ENCODE data around the gene GNRH2.
A peak's percentile ranks its signal among the peaks of the same experiment; 100 is the strongest.

The GNRH2 gene

DNA sequence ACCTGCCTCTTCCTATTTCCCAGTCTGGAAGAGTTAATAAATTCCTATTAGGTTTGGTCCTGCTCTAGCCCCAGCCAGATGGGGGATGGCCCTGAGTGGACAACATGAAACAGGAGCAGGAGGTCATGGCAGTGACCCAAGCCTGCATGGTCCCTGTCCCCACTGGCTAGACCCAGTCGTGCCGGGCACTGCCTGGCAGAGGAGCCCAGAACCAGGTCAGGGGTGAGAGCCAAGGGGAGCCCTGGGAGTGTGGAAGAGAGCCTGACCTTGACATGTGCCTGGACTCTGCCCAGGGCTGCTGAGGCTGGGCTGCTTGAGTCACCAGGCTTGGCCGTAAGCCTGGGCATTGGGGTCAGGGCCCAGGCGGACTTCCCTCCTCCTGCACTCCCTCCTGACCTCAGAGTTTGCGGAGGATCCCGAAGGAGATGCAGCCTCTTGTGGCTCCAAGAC is 37.5 kb downstream of the GNRH2 start:
- DNase-seq, result peak in 1 of 2 donors; percentile 27
- intact Hi-C loops (cut with DNase I; ENCODE audit: low total_unique reads), result no loop called here

DNA sequence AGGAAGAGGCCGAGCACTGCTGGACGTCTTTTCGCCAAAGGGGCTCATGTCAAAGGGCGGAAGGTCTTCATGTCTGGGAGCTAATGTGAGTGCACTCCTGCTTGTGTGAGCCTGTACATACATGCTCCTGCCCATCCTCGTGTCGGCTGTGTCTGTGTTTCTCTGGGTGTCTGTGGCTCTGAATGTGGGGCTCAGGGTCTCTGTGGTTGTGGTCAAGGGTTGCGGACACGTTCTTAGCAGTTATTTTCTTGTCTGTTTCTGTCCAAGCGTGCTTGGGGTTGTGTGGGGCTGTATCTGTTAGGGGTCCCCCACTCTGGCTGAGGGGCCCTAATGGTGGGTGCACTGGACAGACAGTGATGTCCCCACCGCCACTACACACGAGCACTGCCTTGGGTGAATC is 38.2 kb downstream of the GNRH2 start:
- Histone ChIP-seq H3K27ac (no peak overlapping the region), H3K4me1 (peaks cover 0 to 22% (median 16%) of the 10 kb centered on the region in 4 donors), H3K9me3 (no peaks in the 10 kb centered on the region), H3K36me3 (no peaks in the 10 kb centered on the region), H3K4me3 (no peak overlapping the region), H3K27me3 (peaks cover 0 to 67% of the 10 kb centered on the region in 2 donors)
- no peak for DNase-seq
- intact Hi-C loops (cut with DNase I; ENCODE audit: low total_unique reads), result no loop called here
- TF ChIP-seq, protein P1, sequence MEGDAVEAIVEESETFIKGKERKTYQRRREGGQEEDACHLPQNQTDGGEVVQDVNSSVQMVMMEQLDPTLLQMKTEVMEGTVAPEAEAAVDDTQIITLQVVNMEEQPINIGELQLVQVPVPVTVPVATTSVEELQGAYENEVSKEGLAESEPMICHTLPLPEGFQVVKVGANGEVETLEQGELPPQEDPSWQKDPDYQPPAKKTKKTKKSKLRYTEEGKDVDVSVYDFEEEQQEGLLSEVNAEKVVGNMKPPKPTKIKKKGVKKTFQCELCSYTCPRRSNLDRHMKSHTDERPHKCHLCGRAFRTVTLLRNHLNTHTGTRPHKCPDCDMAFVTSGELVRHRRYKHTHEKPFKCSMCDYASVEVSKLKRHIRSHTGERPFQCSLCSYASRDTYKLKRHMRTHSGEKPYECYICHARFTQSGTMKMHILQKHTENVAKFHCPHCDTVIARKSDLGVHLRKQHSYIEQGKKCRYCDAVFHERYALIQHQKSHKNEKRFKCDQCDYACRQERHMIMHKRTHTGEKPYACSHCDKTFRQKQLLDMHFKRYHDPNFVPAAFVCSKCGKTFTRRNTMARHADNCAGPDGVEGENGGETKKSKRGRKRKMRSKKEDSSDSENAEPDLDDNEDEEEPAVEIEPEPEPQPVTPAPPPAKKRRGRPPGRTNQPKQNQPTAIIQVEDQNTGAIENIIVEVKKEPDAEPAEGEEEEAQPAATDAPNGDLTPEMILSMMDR (IDR thresholded peaks at IDR 0.05), result no peak

More for the DNA sequence above, 37.5 kb downstream of the GNRH2 start:
- H3K27ac ChIP-seq, result no peak overlapping the region
- H3K4me1 ChIP-seq, result peaks cover 0 to 22% (median 16%) of the 10 kb centered on the region in 4 donors
- H3K36me3 ChIP-seq, result no peaks in the 10 kb centered on the region
- no peak overlapping the region for H3K4me3 ChIP-seq
- peaks cover 0 to 68% of the 10 kb centered on the region in 2 donors for H3K27me3 ChIP-seq
- TF ChIP-seq, protein P1 (IDR thresholded peaks at IDR 0.05), result no peak
- no peaks in the 10 kb centered on the region for H3K9me3 ChIP-seq

DNA sequence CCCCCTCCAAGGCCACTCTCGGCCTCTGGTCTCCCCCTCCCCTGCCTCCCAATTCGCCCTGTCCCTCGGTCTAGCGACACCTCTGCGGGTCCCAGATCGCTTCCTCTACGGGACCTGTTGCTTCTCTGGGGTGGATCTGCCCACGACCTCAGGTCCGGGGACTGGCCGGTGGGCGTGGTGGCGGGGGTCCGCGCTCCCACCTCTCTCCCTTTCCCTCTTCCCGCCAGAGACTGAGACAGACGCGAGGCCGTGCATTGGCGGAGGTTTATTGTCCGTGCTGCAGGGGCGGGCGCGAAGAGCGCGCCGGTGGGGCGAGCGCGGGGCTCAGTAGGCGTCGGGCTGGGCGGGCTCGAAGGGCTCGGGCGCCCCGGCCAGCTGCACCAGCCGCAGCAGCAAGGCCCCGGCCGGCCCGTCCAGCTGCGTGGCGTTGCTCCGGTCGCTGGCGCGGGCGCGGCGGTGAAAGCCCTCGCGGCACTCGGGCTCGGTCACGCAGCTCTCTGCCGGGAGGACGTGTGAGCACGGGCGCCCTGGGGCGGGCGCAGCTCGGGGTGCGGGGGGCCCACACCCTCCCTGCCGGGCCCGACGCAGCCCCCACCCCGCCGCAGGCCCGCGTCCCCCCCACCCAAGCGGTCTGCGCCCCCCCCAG is 39.0 kb downstream of the GNRH2 start:
- H3K27ac ChIP-seq, result no peak overlapping the region
- TF ChIP-seq, protein P1 (IDR thresholded peaks at IDR 0.05), result no peak
- DNase-seq, result no peak
- peaks cover 0 to 22% (median 16%) of the 10 kb centered on the region in 4 donors for H3K4me1 ChIP-seq
- no peaks in the 10 kb centered on the region for H3K36me3 ChIP-seq
- intact Hi-C loops (cut with DNase I; ENCODE audit: low total_unique reads), result no loop called here
- no peaks in the 10 kb centered on the region for H3K9me3 ChIP-seq
- H3K27me3 ChIP-seq, result peaks cover 0 to 62% of the 10 kb centered on the region in 2 donors
- peak overlapping the region; percentile 14 to 35 for H3K4me3 ChIP-seq

DNA sequence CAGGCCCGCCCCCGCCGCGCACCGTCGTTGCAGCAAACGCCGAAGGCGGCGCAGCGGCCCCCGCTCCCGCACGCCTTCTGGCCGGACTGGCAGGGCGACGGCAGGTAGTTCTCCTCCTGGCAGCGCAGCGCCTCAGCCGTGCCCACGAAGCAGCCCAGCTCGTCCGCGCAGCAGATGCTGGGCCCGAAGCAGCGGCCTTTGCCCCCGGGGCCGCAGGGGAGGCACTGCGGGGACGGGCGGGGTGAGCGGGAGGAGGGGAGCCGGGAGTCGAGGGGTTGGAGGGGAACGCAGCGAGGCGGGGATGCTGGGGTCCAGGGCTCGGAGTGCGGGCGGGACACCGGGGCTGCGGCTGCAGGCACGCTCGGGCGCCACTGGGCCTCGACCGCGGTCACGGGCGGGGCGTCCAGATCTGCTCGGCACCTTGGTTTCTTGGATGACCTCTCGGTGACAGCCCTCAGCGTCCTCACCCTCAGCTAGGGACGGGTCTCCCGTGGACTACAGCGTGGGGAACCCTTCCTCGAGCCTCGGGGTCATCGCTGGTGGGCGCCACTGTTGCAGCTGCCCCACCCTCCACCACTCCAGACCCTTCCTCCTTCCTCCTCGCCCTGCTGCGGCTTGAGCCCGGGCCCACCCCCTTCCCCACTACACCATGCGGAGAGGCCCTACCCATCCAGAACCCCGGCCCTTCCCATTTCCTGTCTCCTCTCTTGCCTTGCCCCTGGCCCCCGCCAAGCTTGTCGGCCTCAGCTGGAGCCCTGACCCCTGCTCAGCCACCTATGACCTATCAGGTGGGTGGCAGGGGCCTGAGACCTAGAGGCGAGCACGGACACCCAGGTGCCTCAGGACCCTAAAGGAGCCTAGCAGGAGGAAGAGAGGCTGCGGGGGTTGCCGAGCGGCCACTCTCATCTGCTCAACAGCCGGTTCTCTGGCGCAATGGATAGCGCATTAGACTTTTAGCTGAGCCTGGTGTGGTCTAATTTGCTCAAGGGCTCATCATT is 39.8 kb downstream of the GNRH2 start:
- Histone ChIP-seq H3K27ac (no peak overlapping the region), H3K9me3 (no peaks in the 10 kb centered on the region), H3K27me3 (peaks cover 0 to 62% of the 10 kb centered on the region in 2 donors), H3K4me3 (peak overlapping the region; percentile 14 to 35), H3K36me3 (no peaks in the 10 kb centered on the region), H3K4me1 (peaks cover 0 to 22% (median 16%) of the 10 kb centered on the region in 4 donors)
- no peak for DNase-seq
- intact Hi-C loops (cut with DNase I; ENCODE audit: low total_unique reads), result no loop called here
- TF ChIP-seq, protein P1 (IDR thresholded peaks at IDR 0.05), result no peak

DNA sequence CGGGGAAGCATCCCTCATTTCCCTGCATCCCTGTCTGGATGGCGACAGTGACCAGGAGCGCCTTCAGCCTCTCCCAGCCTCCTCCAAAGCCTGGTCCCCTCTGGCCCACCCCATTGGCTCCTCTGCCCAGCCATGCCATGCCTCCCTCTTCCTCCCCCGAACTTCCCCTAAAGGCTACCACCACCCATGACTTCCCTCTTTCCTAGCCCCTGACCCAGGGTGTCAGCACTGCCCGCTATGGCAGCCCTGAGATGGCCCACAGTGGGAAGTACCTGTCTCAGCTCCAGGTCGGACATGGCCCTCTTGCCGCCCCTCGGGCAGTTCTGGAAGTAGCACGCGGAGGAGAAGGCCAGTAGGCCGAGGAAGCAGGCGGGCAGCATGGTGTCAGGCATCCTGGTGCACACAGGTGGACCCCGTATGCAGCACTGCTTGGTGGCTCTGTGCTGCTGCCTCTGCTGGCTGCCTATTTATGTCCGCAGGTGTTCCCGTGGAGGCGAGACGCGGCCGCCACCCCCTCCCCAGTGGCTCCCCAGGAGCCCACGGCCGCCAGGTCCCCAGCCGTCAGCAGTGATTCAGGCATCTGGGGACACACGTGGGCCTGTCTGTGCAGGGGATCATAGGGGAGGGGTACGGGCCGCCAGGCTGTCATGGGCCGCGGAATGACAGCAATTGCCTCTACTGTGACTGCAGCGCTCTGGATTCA is 41.0 kb downstream of the GNRH2 start, which contains the start of gene AVP:
Gene AVP, minus strand, starts transcription at position 442 of the 703 bp plus-strand sequence. Its CDS starts 50 bp downstream, at position 392.
- peaks cover 0 to 62% of the 10 kb centered on the region in 2 donors for H3K27me3 ChIP-seq

More for the DNA sequence above, 41.0 kb downstream of the GNRH2 start, which contains the start of gene AVP:
- H3K4me3 ChIP-seq, result no peak within 1 kb of the TSS
- no peak within 1 kb of the TSS for H3K27ac ChIP-seq
- no peaks in the 10 kb centered on the region for H3K9me3 ChIP-seq
- TF ChIP-seq, protein P1 (IDR thresholded peaks at IDR 0.05), result no peak
- no peaks in the 10 kb centered on the region for H3K36me3 ChIP-seq
- H3K4me1 ChIP-seq, result peaks cover 0 to 22% (median 16%) of the 10 kb centered on the region in 4 donors
- intact Hi-C loops (cut with DNase I; ENCODE audit: low total_unique reads), result no loop called here
- DNase-seq, result no peak

Measured in tibial artery (tissue), 4 donors.